ENCODE results near the gene DCHS2.

Gene DCHS2

DNA sequence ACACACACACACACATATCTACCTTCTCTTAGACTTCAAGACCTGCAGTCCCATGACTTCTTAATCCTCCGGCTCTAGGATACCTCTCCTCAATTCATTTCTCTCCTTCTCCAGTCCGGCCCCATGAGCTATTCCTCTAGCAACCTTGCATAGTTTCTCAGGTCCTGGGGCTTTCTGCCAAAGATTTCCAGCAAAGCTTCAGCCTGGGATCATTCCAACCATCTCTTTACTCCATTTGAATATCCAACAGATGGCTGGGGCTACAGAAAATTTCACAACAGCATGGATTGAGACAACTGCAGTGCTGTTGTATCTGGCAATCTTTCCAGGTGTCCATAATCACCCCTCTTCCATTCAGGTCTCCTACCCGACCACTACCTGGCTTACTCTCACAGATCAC lies 184.1 kb downstream of the DCHS2 start:
- in situ Hi-C loops (cut with HindIII; ENCODE audit: low sequenced_read_pairs) = no loop called here
- no peak overlapping the region for H3K4me3 ChIP-seq (ENCODE audit: low read depth, low read length)
- DNase-seq (ENCODE audit: low read depth) = no peak
- TF ChIP-seq CTCF (IDR thresholded peaks at IDR 0.05; ENCODE audit: low read depth, low read length, missing control alignments) = no peak

DNA sequence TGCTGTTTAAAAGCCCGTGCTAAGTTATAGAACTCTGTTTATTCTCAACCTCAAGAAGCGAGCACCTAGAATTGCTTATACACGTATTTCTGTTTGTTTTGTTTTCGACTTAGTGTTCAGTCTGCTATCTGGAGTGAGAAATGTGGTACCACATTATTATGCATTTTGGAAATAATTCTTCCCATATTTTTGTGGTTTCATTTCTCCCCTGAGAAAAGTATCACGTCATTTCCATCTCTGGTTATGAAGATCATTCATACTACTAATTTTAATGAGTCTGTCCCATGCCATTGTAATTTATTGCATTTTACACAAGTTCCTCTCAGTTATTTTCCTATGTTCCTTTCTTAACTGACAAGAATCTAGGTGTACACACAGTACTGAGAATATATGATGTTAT lies 186.0 kb downstream of the DCHS2 start:
- no peak for TF ChIP-seq CTCF (IDR thresholded peaks at IDR 0.05; ENCODE audit: low read depth, low read length, missing control alignments)
- DNase-seq (ENCODE audit: low read depth) = no peak
- in situ Hi-C loops (cut with HindIII; ENCODE audit: low sequenced_read_pairs) = no loop called here
- no peak overlapping the region for H3K4me3 ChIP-seq (ENCODE audit: low read depth, low read length)

GRCh38 chr4:154304679-154305078 lies 186.9 kb downstream of the DCHS2 start:
- DNase-seq (ENCODE audit: low read depth) = no peak
- in situ Hi-C loops (cut with HindIII; ENCODE audit: low sequenced_read_pairs) = no loop called here
- TF ChIP-seq CTCF (IDR thresholded peaks at IDR 0.05; ENCODE audit: low read depth, low read length, missing control alignments) = no peak
- no peak overlapping the region for H3K4me3 ChIP-seq (ENCODE audit: low read depth, low read length)

- no peak overlapping the region for H3K4me3 ChIP-seq (ENCODE audit: low read depth, low read length)
- no peak for DNase-seq (ENCODE audit: low read depth)
- in situ Hi-C loops (cut with HindIII; ENCODE audit: low sequenced_read_pairs) = no loop called here
- TF ChIP-seq CTCF (IDR thresholded peaks at IDR 0.05; ENCODE audit: low read depth, low read length, missing control alignments) = no peak
Measured at GRCh38 chr4:154294652-154295350, 196.8 kb downstream of the DCHS2 start.

DNA sequence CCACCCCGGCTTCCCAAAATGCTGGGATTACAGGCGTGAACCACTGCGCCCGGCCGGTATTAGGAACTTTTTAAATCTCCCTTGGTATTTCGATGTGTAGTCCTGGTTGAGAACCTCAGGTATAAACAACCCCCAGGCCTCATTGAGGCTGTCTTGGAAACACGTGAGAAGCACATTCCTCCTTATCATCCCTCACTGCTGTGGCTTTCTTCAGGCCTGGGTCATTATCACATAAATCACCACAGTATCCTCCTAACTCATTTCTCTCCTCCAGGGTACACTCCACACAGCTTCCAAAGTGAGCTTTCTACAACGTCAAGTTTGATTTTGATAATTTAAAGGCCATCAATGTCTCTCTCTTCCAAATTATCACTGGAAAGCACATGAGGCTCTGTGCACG lies 198.2 kb downstream of the DCHS2 start:
- DNase-seq (ENCODE audit: low read depth) = no peak
- in situ Hi-C loops (cut with HindIII; ENCODE audit: low sequenced_read_pairs) = no loop called here
- H3K4me3 ChIP-seq (ENCODE audit: low read depth, low read length) = no peak overlapping the region
- no peak for TF ChIP-seq CTCF (IDR thresholded peaks at IDR 0.05; ENCODE audit: low read depth, low read length, missing control alignments)

DNA sequence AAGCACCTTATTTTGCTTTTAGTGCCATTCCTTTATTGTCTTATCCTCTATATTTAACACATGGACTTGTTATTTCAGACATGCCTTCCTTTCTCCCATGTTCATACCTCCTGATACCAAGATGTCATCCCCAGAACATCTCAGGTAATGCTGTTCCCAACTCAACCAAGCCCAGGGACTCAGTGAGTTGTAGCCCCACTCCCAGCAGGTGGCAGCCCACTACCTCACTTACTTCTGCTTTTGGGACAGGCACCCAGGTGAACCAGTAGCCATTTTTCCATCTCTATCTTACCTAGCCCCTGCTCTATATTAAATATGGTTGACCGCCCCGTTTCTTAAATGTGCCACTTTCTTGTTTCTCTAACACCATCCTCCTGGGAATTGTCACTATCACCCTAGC lies 199.0 kb downstream of the DCHS2 start:
- TF ChIP-seq CTCF (IDR thresholded peaks at IDR 0.05; ENCODE audit: low read depth, low read length, missing control alignments) = no peak
- in situ Hi-C loops (cut with HindIII; ENCODE audit: low sequenced_read_pairs) = no loop called here
- no peak overlapping the region for H3K4me3 ChIP-seq (ENCODE audit: low read depth, low read length)
- no peak for DNase-seq (ENCODE audit: low read depth)

Data from astrocyte of the cerebellum (primary cell).